SJCRH30 (cell line): ENCODE data around the gene INS. TPM values are rescaled to one million over a fixed set of nuclear protein-coding genes. Genes with fewer than 3 reads are reported as not detected.

Experiments
- DNase-seq, 2 experiments: peaks; one replicate each; pipeline ENCODE4 v3.0.0-alpha.2; 2015 to 2020
- H3K27ac ChIP-seq: fragments of 250-450 bp; sonication (Bioruptor Pico); 2 replicates; pipeline ENCODE4 v1.5.1; 2020; ENCODE audit warnings: mild to moderate bottlenecking, moderate library complexity
- H3K27me3 ChIP-seq: fragments of 250-450 bp; sonication (Bioruptor Pico); 2 replicates; pipeline ENCODE4 v1.5.1; 2020; ENCODE audit warnings: mild to moderate bottlenecking, moderate library complexity
- H3K36me3 ChIP-seq: fragments of 250-450 bp; sonication (Bioruptor Pico); 2 replicates; pipeline ENCODE4 v1.5.1; 2020; ENCODE audit warnings: mild to moderate bottlenecking, moderate library complexity
- H3K4me1 ChIP-seq: fragments of 250-450 bp; sonication (Bioruptor Pico); 2 replicates; pipeline ENCODE4 v1.5.1; 2020; ENCODE audit warnings: mild to moderate bottlenecking, moderate library complexity
- H3K4me3 ChIP-seq: fragments of 250-450 bp; sonication (Bioruptor Pico); 2 replicates; pipeline ENCODE4 v1.5.1; 2020; ENCODE audit warnings: mild to moderate bottlenecking, moderate library complexity
- H3K9me3 ChIP-seq: fragments of 250-450 bp; sonication (Bioruptor Pico); replicated peaks from 2 replicates; pipeline ENCODE4 v1.5.1; 2020; ENCODE audit warnings: mild to moderate bottlenecking, moderate library complexity
- total RNA-seq: library from RNA; depleted of rRNA; stranded (reverse); fragments of >200 nt; shearing (Covaris generic); gene quantifications from 2 replicates; pipeline ENCODE4 v1.2.3, GENCODE V29; 2014

Gene INS
- total RNA-seq, 1 experiment from 2014 or later, result not detected

- no peaks in the 10 kb centered on the region for H3K9me3 ChIP-seq
- H3K27me3 ChIP-seq, result no peaks in the 10 kb centered on the region
- H3K27ac ChIP-seq, result peak overlapping the region; percentile 81
- H3K4me1 ChIP-seq, result peaks cover 18% of the 10 kb centered on the region
- peaks cover 5% of the 10 kb centered on the region; the same call in 1 of the 2 replicates for H3K36me3 ChIP-seq
- H3K4me3 ChIP-seq, result peak overlapping the region; percentile 87
- DNase-seq, result peak in 1 of 2 experiments; percentile 51
These were observed 18.7 kb downstream of the INS start for GRCh38 chr11:2142300-2142759.

- peaks cover 20% of the 10 kb centered on the region for H3K36me3 ChIP-seq
- no peaks in the 10 kb centered on the region for H3K9me3 ChIP-seq
- H3K27me3 ChIP-seq, result no peaks in the 10 kb centered on the region
- peak overlapping the region; percentile 81 for H3K27ac ChIP-seq
- peak overlapping the region; percentile 87 for H3K4me3 ChIP-seq
- peak; percentile 57 to 66 for DNase-seq
- peaks cover 17% of the 10 kb centered on the region for H3K4me1 ChIP-seq
These were observed 20.3 kb downstream of the INS start for GRCh38 chr11:2140411-2141400.

- Histone ChIP-seq H3K36me3 (peaks cover 29% of the 10 kb centered on the region), H3K9me3 (no peaks in the 10 kb centered on the region), H3K4me3 (peak overlapping the region; percentile 87), H3K27me3 (no peaks in the 10 kb centered on the region), H3K27ac (peak overlapping the region; percentile 81), H3K4me1 (peaks cover 17% of the 10 kb centered on the region; the same call in 1 of the 2 replicates)
- DNase-seq, result peak; percentile 72 to 77
These were observed 21.2 kb downstream of the INS start for GRCh38 chr11:2139621-2140337.

- Histone ChIP-seq H3K36me3 (peaks cover 36% of the 10 kb centered on the region), H3K9me3 (no peaks in the 10 kb centered on the region), H3K27me3 (no peaks in the 10 kb centered on the region), H3K4me3 (peak within 1 kb of the TSS; percentile 87), H3K4me1 (peaks cover 17% of the 10 kb centered on the region; the same call in 1 of the 2 replicates), H3K27ac (peak within 1 kb of the TSS; percentile 81)
- peak; percentile 79 to 89 for DNase-seq
These were observed 21.9 kb downstream of the INS start, which contains the start of gene IGF2 for GRCh38 chr11:2139123-2139521. Gene IGF2 (minus strand): TSS chr11:2139389. CDS start chr11:2135523, 3,866 bp downstream.

- H3K27me3 ChIP-seq, result no peaks in the 10 kb centered on the region
- peak; percentile 54 to 59 for DNase-seq
- H3K27ac ChIP-seq, result peak overlapping the region; percentile 61
- H3K4me1 ChIP-seq, result peaks cover 17% of the 10 kb centered on the region; the same call in 1 of the 2 replicates
- peak overlapping the region; percentile 85 for H3K4me3 ChIP-seq
- peaks cover 41% of the 10 kb centered on the region for H3K36me3 ChIP-seq
- no peaks in the 10 kb centered on the region for H3K9me3 ChIP-seq
These were observed 22.4 kb downstream of the INS start for GRCh38 chr11:2138431-2139122.

GRCh38 chr11:2138068-2138430 lies 23.0 kb downstream of the INS start:
- peaks cover 47% of the 10 kb centered on the region for H3K36me3 ChIP-seq
- peak overlapping the region; percentile 85 for H3K4me3 ChIP-seq
- H3K9me3 ChIP-seq, result no peaks in the 10 kb centered on the region
- H3K4me1 ChIP-seq, result peaks cover 15% of the 10 kb centered on the region; the same call in 1 of the 2 replicates
- DNase-seq, result no peak
- no peaks in the 10 kb centered on the region for H3K27me3 ChIP-seq
- peak overlapping the region; percentile 61; the same call in 1 of the 2 replicates for H3K27ac ChIP-seq

GRCh38 chr11:2137202-2138067 lies 23.6 kb downstream of the INS start:
- peak; percentile 93 to 94 for DNase-seq
- peak overlapping the region; percentile 85 for H3K4me3 ChIP-seq
- peaks cover 53% of the 10 kb centered on the region for H3K36me3 ChIP-seq
- H3K9me3 ChIP-seq, result no peaks in the 10 kb centered on the region
- H3K4me1 ChIP-seq, result peaks cover 12% of the 10 kb centered on the region; the same call in 1 of the 2 replicates
- H3K27me3 ChIP-seq, result no peaks in the 10 kb centered on the region
- peak overlapping the region; percentile 52; the same call in 1 of the 2 replicates for H3K27ac ChIP-seq

GRCh38 chr11:2136952-2137201 lies 24.1 kb downstream of the INS start:
- Histone ChIP-seq H3K36me3 (peaks cover 58% of the 10 kb centered on the region), H3K9me3 (no peaks in the 10 kb centered on the region), H3K4me1 (peaks cover 10% of the 10 kb centered on the region; the same call in 1 of the 2 replicates), H3K27ac (peak overlapping the region; percentile 0; the same call in 1 of the 2 replicates), H3K27me3 (no peaks in the 10 kb centered on the region), H3K4me3 (peak overlapping the region; percentile 85)
- DNase-seq, result no peak

GRCh38 chr11:2136209-2136951 lies 24.6 kb downstream of the INS start:
- H3K36me3 ChIP-seq, result peaks cover 63% of the 10 kb centered on the region
- H3K4me3 ChIP-seq, result peak overlapping the region; percentile 85
- H3K9me3 ChIP-seq, result no peaks in the 10 kb centered on the region
- H3K27me3 ChIP-seq, result no peaks in the 10 kb centered on the region
- peak overlapping the region; percentile 0; the same call in 1 of the 2 replicates for H3K27ac ChIP-seq
- H3K4me1 ChIP-seq, result peaks cover 10% of the 10 kb centered on the region; the same call in 1 of the 2 replicates
- DNase-seq, result no peak

GRCh38 chr11:2135648-2136201 lies 25.3 kb downstream of the INS start:
- Histone ChIP-seq H3K27me3 (no peaks in the 10 kb centered on the region), H3K9me3 (no peaks in the 10 kb centered on the region), H3K4me1 (peaks cover 10% of the 10 kb centered on the region; the same call in 1 of the 2 replicates), H3K27ac (peak overlapping the region; percentile 8; the same call in 1 of the 2 replicates), H3K36me3 (peaks cover 70% of the 10 kb centered on the region), H3K4me3 (peak overlapping the region; percentile 85)
- peak; percentile 53 to 54 for DNase-seq

- DNase-seq, result peak in 1 of 2 experiments; percentile 9
- Histone ChIP-seq H3K36me3 (peaks cover 72% of the 10 kb centered on the region), H3K4me1 (peaks cover 10% of the 10 kb centered on the region; the same call in 1 of the 2 replicates), H3K27me3 (no peaks in the 10 kb centered on the region), H3K9me3 (no peaks in the 10 kb centered on the region), H3K4me3 (peak overlapping the region; percentile 85), H3K27ac (peak overlapping the region; percentile 8; the same call in 1 of the 2 replicates)
These were observed 25.9 kb downstream of the INS start for GRCh38 chr11:2135018-2135569.
